Omental fat pad (tissue), 4 donors: ENCODE measurements around the gene HES1. TPM values are rescaled to one million over a fixed set of nuclear protein-coding genes. Genes with fewer than 3 reads are reported as not detected.

Experiments
- ATAC-seq: fragments of 150-250 bp; one replicate; pipeline ENCODE4 v1.9.1; 2016; ENCODE audit warnings: mild to moderate bottlenecking, moderate library complexity; ENCODE audit not compliant: low FRiP score
- DNase-seq: peaks from one replicate; pipeline ENCODE4 v3.0.0-alpha.2; 2019; ENCODE audit warnings: low spot score
- total RNA-seq, 4 donors: library from RNA; depleted of rRNA; stranded (reverse); fragments of >200 nt; gene quantifications; one replicate each; pipeline ENCODE4 v1.1.0, GENCODE V29; 2016
- TF ChIP-seq, protein P1 (sequence below), 3 donors: fragments of 450-650 bp; IDR thresholded peaks; one replicate each; pipeline ENCODE4 v1.5.1; 2016 to 2017; ENCODE audit warnings: antibody characterized with exemption in 3 of 3, mild to moderate bottlenecking in 3 of 3, moderate library complexity in 2 of 3

The HES1 gene
- total RNA-seq, 4 donors from 2014 or later: 8.3 to 23.9 (median 12.7) TPM

- no peak for DNase-seq
- TF ChIP-seq, protein P1, sequence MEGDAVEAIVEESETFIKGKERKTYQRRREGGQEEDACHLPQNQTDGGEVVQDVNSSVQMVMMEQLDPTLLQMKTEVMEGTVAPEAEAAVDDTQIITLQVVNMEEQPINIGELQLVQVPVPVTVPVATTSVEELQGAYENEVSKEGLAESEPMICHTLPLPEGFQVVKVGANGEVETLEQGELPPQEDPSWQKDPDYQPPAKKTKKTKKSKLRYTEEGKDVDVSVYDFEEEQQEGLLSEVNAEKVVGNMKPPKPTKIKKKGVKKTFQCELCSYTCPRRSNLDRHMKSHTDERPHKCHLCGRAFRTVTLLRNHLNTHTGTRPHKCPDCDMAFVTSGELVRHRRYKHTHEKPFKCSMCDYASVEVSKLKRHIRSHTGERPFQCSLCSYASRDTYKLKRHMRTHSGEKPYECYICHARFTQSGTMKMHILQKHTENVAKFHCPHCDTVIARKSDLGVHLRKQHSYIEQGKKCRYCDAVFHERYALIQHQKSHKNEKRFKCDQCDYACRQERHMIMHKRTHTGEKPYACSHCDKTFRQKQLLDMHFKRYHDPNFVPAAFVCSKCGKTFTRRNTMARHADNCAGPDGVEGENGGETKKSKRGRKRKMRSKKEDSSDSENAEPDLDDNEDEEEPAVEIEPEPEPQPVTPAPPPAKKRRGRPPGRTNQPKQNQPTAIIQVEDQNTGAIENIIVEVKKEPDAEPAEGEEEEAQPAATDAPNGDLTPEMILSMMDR (IDR thresholded peaks at IDR 0.05): no peak
Measured at GRCh38 chr3:194120789-194121770, 14.9 kb upstream of the HES1 start.

GRCh38 chr3:194121891-194122631, 13.9 kb upstream of the HES1 start:
- ATAC-seq (no peak), DNase-seq (no peak)
- TF ChIP-seq, protein P1 (IDR thresholded peaks at IDR 0.05): no peak

More at GRCh38 chr3:194120789-194121770, 14.9 kb upstream of the HES1 start:
- no peak for ATAC-seq

DNA sequence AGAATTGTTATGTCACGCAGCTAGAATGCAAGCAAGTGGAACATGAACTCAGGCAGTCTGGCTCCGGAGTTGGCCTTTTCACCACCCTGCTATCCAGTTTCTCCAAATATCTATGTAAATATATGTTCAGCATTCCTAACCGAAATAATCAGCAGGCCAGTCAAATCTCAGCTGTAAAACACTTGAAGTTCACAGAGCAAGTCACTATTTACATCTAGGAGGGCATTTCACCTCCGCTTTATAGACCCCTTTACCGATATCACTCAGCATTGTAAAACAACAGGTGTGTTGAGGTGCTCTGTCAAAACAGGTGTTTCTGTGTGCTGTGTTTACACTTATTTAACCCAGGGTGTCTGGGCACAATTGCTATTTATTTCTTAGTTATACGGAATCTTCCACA, 12.2 kb upstream of the HES1 start:
- no peak for ATAC-seq

GRCh38 chr3:194124193-194124592, 11.8 kb upstream of the HES1 start:
- TF ChIP-seq, protein P1 (IDR thresholded peaks at IDR 0.05): no peak
- DNase-seq: no peak

More for the DNA sequence above, 12.2 kb upstream of the HES1 start:
- TF ChIP-seq, protein P1 (IDR thresholded peaks at IDR 0.05): no peak
- DNase-seq: no peak

GRCh38 chr3:194125442-194125841, 10.5 kb upstream of the HES1 start:
- DNase-seq (no peak), ATAC-seq (no peak)
- TF ChIP-seq, protein P1 (IDR thresholded peaks at IDR 0.05): no peak

More at GRCh38 chr3:194124193-194124592, 11.8 kb upstream of the HES1 start:
- ATAC-seq: no peak

DNA sequence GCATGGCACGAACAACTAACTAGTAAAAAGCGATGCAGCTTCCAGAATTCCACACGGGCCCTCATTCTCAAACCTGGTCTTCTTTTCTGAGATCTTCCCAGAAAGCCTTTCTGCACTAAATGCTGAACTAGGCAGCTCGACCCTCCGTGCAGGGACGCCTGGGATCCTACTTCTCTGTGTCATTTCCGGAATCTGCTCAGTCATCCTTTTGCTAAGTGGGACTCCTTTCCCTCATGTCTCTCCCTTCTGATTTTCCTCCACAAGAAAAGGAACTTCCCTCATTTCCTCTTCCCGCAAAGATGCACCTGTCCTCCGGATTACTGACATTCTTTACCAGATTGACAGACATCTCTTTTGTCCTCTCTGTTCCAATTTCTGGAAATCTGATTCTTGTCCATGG, 9.2 kb upstream of the HES1 start:
- no peak for DNase-seq
- TF ChIP-seq, protein P1 (IDR thresholded peaks at IDR 0.05): no peak
- ATAC-seq: no peak
